ENCODE data around the gene UBXN10. TPM values are rescaled to one million over a fixed set of nuclear protein-coding genes. Genes with fewer than 3 reads are reported as not detected.

Gene UBXN10
- total and polyA plus RNA-seq, 12 donors = 0.16 to 4.0 (median 1.5) TPM

GRCh38 chr1:20153000-20153418 lies 32.9 kb upstream of the UBXN10 start:
- H3K27me3 ChIP-seq = peaks cover 0 to 20% (median 0%) of the 10 kb centered on the region in 7 donors
- no peaks in the 10 kb centered on the region for H3K36me3 ChIP-seq
- H3K4me3 ChIP-seq = no peak overlapping the region
- H3K27ac ChIP-seq = peak overlapping the region in 6 of 10 donors; percentile 29 to 73 (median 55)
- peaks cover 0 to 4% (median 0%) of the 10 kb centered on the region in 11 donors for H3K9me3 ChIP-seq
- intact Hi-C loops (cut with DNase I) = loop anchor here (1.0 to 5.0 kb wide), 12 partner anchors 50 to 339 kb away; partner anchors contain the start of gene PLA2G2A (in 4 of the 10)
- ATAC-seq (peak; percentile 23 to 69 (median 54)), DNase-seq (peak; percentile 24 to 35)
- WGBS, 2 donors = 51 to 55% methylated on average over 6 of the region's 6 CpGs
- TF ChIP-seq CTCF (IDR thresholded peaks at IDR 0.05) = no peak
- H3K4me1 ChIP-seq = peaks cover 3 to 27% (median 15%) of the 10 kb centered on the region in 9 donors

GRCh38 chr1:20154301-20154831 lies 31.5 kb upstream of the UBXN10 start:
- Histone ChIP-seq H3K36me3 (no peaks in the 10 kb centered on the region), H3K27me3 (peaks cover 0 to 15% (median 0%) of the 10 kb centered on the region in 7 donors), H3K4me1 (peaks cover 3 to 27% (median 15%) of the 10 kb centered on the region in 9 donors), H3K4me3 (peak overlapping the region in 5 of 10 donors; percentile 3 to 31 (median 17)), H3K9me3 (peaks cover 0 to 17% (median 1%) of the 10 kb centered on the region in 11 donors), H3K27ac (peak overlapping the region in 3 of 10 donors; percentile 15 to 73 (median 25))
- intact Hi-C loops (cut with DNase I) = loop anchor here in 9 of 10 donors (2.0 to 5.0 kb wide), 6 partner anchors 52 to 338 kb away; partner anchors contain the start of gene PLA2G2A (in 4 of the 9)
- ATAC-seq (no peak), DNase-seq (no peak)
- 73 to 80% methylated on average over 18 of the region's 18 CpGs for WGBS, 2 donors
- no peak for TF ChIP-seq CTCF (IDR thresholded peaks at IDR 0.05)

GRCh38 chr1:20158358-20159070 lies 27.4 kb upstream of the UBXN10 start:
- WGBS, 2 donors = 84 to 91% methylated on average over 7 of the region's 7 CpGs
- no peak for ATAC-seq

More at GRCh38 chr1:20158358-20159070, 27.4 kb upstream of the UBXN10 start:
- no peak for TF ChIP-seq CTCF (IDR thresholded peaks at IDR 0.05)
- Histone ChIP-seq H3K9me3 (peaks cover 0 to 54% (median 18%) of the 10 kb centered on the region in 11 donors), H3K4me1 (peaks cover 0 to 11% (median 0%) of the 10 kb centered on the region in 9 donors), H3K27me3 (no peaks in the 10 kb centered on the region), H3K4me3 (no peak overlapping the region), H3K27ac (no peak overlapping the region), H3K36me3 (no peaks in the 10 kb centered on the region)
- no peak for DNase-seq
- intact Hi-C loops (cut with DNase I) = loop anchor here in 1 of 10 donors (5.0 kb wide), 1 partner anchor 334 kb away; no protein-coding TSS in a partner anchor

All from heart right ventricle (tissue), 16 donors.